HG02623 (cell line): ENCODE data around the gene SIRT2.
"Not testable (repeated sequence)": the region's sequence is repeated elsewhere in the genome, so short reads cannot be mapped to it uniquely, and the experiment has no call there.

Experiments
- ATAC-seq: cut with Tn5 transposase; IDR thresholded peaks from one replicate; pipeline ENCODE4 v1.9.1; 2021; ENCODE audit warnings: moderate library complexity; ENCODE audit not compliant: unreplicated experiment

Gene SIRT2

DNA sequence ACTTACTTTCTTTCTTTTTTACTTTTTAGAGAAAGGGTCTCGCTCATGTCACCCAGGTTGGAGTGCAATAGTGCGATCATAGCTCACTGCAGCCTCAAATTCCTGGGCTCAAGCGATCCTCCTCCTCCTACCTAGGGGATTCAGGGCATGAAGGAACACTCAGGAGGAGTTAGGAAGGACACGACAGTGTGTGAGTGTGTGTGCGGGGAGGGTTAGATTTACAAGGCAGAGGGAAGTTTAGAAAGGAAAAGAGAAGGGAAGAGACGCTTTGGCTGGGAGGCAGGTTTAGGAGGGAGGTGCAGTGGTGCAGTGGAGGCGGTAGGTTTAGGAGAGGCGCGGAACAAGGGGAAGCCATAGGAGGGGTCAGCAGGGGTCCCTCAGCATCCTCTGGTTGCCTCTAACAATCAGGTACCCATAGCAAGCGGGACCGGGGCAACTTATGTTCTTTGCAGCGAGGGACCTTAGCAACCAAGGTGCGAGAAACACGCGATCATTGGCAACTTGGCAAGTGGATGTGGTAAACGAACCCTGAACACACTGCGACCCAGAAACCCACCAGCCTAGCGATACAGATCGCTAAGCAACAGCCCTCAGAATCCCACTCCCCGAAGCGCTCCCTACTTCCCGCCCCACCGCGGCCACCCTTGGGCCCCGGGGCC, 501 bp downstream of the SIRT2 start:
- ATAC-seq: no peak

DNA sequence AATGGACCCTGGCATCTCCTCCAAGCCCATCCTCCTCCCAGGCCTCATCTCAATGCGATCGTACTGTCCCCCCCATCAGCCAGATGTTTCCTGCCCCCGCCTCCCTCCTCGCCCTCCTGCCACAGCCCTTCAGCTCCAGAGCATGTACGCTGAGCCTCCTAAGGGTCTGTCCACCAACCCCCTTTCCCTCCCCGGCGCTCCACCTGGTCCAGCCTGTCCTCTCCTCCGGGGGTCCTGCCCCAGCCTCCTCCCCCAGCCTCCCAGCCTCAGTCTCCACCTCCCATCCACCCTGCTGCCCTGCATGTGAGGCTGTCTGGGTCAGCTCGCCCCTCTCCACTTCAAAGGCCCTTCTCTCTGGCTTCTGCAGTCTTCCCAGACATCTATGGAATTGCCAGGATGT, 4.5 kb downstream of the SIRT2 start:
- no peak for ATAC-seq

- no peak for ATAC-seq
Observed at GRCh38 chr19:38893341-38893771, 6.1 kb downstream of the SIRT2 start.

DNA sequence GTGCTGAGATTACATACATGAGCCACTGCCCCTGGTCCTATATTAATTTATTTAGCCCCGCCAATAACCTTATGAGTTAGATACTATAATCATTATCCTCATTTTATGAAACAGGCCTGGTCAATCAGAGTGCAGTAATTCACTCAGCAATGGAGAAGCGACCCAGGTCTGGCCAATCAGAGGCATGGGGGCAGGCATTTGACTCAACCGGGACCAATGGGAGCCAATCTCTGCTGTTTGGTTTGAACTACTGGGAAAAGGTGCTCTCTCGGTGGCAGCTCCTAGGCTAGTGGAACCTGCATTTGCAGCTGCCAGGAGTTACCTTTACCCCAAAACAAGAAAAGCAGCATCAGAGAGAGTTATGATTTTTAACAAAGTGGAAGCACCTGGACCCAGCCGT, 6.6 kb downstream of the SIRT2 start:
- ATAC-seq: no peak

GRCh38 chr19:38891771-38892170, 7.6 kb downstream of the SIRT2 start:
- ATAC-seq: no peak

DNA sequence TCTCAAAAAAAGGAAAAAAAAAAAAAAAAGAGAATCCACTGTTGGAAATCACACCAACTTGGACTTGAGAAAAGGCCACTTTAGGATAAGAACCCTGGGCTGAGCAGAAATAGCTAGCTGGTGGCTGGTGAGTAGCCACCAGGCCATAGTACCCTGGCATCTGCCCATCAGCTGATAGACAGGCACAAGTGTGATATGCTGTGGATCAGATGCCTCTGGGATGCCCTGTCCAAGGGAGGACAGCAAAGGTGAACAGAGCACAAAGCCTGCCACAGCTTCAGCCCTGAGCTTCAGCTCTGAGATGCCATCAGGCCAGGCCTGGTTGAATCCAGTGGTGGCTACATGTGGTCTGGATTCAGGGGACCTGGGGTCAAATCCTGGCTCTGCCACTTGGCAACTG, 8.7 kb downstream of the SIRT2 start:
- ATAC-seq: no peak

- ATAC-seq: no peak
Observed at GRCh38 chr19:38889803-38890202, 9.6 kb downstream of the SIRT2 start.

- ATAC-seq: no peak
Observed at GRCh38 chr19:38888876-38889275, 10.5 kb downstream of the SIRT2 start.

DNA sequence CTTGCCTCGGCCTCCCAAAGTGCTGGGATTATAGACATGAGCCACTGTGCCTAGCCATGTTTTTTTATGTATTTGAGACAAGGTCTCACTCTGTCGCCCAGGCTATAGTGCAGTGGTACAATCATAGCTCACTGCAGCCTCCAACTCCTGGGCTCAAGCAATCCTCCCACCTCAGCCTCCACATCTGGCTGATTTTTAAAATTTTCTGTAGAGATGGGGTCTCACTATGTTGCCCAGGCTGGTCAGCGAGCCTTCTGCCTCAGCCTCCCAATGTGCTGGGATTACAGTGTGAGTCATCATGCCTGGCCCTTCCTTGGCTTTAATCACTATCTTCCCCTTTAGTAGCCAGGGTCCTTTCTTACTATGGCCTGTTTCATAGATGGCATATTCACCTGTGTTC, 14.7 kb downstream of the SIRT2 start:
- not testable (repeated sequence) for ATAC-seq

- ATAC-seq: no peak
Observed at GRCh38 chr19:38883286-38883685, 16.1 kb downstream of the SIRT2 start.

GRCh38 chr19:38880882-38881609, 18.4 kb downstream of the SIRT2 start:
- ATAC-seq: no peak

GRCh38 chr19:38880076-38880881, 19.1 kb downstream of the SIRT2 start:
- no peak for ATAC-seq

- ATAC-seq: no peak
Observed at GRCh38 chr19:38879400-38879751, 20.0 kb downstream of the SIRT2 start.

DNA sequence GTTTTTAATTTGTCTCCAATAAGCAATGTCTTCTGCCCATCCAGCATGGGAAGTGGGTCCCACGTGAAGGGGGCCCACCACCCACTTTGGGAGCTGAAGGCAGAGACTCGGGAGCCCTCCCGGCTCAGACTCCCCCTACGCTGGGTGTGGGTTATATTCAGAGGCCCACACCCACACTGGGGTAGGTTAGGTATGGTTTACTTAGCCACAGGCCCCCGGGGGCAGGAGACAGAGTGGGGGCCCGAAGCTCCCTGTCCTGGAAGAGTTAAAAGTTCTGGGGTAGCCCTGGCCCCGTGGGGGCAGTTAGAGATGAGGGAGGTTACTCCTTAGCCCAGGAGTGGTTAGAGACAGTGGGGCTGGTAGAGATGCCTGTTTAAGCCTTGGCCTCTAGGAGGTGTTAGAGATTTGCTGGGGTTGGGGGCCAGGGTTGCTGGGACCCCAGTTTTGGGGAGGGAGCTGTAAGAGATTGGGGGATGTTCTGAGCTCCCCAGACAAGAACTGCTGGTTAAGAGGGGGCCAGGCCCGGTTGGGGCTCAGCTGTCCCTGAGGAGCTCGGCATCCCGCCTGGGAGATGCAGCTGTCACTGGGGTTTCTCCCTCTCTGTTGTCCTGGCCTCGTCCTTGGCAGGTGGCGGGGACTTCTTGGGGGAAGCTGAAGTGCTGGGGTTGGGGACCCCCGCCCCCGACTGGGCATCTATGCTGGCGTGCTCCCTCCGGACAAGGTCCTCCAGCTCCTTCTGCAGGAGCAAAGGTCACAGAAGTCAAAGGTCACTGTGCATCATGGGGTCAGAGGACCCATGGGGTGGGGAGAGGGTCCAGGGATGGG, 20.6 kb downstream of the SIRT2 start:
- no peak for ATAC-seq

DNA sequence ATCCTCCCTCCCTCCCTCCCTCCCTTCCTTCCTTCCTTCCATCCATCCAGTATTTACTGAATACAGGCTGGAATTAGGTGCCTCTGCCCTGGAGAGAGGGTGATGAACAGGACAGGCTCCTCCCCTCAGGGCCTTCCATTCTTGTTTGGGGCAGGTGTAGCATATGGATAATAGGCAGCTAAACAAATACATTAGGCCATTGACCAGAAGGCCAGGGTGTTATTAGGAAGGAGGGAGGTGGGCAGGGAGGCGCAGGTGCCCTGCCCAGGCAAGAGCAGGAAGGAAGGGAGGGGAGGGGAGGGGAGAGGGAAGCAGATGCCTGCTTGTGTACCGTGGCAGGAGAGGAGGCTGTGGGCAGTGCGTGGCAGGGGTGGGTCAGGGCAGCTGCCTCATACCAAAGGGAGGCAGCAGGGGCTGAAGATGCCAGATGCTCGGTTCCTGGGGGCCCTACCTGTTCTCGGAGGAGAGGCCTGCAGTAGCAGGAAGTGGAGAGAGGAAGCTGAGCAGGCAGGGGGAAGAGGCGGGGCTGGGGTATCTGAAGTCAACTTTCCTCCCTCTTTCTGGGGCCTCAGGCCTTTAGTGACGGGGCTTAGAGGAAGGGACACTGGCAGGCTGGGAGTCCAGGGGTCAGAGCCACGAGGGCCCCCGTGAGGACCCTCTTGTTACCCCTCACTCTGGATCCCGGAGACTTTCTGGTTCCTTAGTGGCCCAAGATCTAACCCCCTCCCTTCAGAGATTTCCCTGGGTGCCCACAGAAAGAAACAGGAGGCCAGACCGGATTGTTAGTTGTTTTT, 21.4 kb downstream of the SIRT2 start, which contains the start of gene RINL:
TSS of gene RINL (minus strand) at position 495 of the 794 bp plus-strand sequence. CDS start 1,533 bp downstream, outside the sequence.
- no peak for ATAC-seq

DNA sequence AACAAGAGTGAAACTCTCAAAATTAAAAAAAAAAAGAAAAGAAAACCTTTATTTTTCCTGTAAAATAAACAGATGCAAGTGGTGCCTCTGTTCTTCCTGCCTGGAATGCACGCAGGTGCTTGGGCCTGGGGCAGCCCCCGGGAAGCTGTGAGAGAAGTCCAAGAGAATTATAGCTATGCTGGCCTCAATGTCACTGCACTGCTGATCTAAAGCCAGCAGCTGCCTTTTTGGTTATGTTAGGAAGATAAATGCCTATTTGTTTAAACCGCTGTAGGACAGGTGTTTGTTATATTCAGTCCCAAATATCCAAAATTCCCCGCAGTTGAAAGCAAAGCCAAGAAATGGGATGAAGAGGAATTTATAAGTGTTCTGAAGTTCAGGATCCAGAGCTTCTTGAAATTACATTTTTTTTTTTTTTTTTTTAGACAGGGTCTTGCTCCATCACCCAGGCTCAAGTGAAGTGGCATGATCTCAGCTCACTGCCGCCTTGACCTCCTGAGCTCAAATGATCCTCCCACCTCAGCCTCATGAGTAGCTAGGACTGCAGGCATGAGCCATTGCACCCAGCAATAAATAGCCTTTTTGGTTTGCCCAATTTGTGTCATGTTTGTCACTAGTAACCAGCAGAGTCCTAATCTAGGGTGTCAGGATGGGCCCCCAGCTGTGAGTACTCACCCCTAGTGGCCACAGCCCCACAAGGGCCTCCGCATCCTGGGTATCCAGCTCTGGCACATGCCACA, 23.6 kb downstream of the SIRT2 start:
- no peak for ATAC-seq

DNA sequence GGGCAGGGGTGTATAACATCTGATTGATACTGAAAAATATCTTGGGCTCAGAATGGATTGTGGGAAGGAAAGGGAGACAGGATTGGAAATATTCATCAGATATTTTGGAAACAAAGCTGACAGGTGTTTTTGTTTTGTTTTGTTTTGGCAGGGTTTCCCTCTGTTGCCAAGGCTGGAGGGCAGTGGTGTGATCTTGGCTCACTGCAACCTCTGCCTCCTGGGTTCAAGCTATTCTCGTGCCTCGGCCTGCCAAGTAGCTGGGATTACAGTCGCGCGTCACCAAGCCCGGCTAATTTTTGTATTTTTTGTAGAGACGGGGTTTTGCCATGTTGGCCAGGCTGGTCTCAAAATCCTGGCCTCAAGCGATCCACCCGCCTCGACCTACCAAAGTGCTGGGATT, 26.0 kb downstream of the SIRT2 start:
- not testable (repeated sequence) for ATAC-seq

- ATAC-seq: no peak
Observed at GRCh38 chr19:38870612-38871011, 28.8 kb downstream of the SIRT2 start.

DNA sequence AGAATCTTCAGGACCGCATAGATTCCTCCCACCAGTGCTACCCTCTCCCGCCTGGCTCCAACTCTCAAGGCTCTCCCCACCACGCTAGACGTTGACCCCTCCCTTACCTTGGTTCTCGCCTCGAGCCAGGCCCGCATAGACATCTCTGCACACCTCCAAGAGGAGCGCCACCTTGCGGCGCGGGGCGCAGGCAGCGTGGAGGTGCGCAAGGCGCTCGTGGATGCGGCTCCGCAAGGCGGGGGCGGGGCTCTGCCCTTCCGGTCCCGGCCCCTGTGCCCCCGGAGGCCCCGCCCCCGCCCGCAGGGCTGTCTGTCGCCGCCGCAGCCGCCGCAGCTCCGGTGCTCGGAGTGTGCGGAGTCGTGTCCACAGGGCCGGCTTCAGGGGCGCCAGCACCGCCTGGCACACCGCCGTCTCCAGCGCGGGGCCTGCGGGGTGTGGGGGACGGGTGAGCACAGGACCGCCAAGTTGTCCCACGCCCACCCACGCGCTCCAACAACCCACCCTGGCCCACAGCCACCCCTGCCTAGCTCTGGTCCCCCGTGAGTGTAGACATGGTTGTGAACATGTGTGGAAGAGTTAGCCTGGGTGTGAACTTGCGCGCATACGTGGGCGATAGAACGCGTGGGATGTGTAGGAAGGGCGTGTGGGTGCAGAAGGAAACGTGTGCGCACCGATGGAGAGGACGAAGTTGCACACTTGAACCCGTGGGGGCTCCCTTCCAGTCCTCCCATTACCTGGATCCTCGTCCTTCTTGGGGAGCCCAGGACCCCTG, 29.4 kb downstream of the SIRT2 start:
- ATAC-seq: peak; percentile 69
